ENCODE measurements around the gene PIK3R6.
A peak's percentile ranks its signal among the peaks of the same experiment; 100 is the strongest.
"Not testable (repeated sequence)": the region's sequence is repeated elsewhere in the genome, so short reads cannot be mapped to it uniquely, and the experiment has no call there.

PIK3R6 gene

DNA sequence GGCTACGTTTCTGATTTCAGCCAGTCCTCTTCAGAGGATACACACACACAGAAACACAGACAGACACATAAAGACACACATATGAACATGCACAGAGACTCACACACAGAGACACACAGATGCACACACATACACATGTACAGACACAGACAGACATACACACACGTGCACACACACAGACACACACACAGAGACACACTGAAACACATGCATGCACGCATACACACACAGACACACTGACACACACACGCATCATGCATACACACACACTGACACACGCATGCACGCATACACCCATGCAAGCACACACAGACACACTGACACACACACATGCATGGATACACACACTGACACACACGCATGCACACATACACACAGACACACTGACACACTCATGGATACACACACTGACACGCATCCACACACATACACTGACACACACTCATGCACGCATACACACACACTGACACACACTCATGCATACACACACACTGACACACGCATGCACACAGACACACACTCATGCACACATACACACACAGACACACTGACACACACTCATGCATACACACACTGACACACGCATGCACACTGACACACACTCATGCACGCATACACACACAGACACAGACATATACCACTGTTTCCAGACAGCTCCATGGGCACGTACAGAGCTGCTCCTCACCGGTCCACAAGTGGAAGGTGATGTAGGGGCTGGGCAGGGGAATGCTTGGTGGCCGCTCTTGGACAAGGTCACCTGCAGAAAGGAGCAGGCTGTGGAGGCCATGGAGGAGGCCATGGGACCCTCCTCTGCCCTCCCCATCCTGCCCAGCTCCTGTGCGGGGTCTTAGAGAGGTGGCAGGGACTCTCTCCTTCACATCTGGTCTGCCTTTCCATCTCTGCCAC is 38.2 kb downstream of the PIK3R6 start:
- no peak for DNase-seq

- no peak for DNase-seq
Observed at GRCh38 chr17:8828517-8828875, 39.0 kb downstream of the PIK3R6 start.

GRCh38 chr17:8826808-8827435 is 40.6 kb downstream of the PIK3R6 start:
- DNase-seq = no peak

DNA sequence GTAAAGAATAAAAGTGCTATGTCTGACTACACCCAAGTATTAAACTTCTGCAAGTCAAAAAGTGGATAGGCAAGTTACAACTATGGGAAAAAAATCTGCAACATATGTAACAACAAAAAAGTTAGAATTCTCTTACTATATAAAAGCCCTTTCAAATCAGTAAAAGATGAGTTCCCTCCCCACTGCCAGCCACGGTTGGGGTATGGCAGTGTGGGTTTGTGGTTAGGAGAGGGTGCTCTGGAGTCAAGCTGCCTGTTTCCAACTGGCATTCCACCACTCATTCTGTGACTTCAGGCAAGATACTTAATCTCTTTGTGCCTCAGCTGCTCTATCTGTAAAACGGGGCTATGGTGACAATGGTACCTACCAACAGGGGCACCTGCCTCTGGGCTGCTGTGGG is 41.7 kb downstream of the PIK3R6 start:
- no peak for DNase-seq

DNA sequence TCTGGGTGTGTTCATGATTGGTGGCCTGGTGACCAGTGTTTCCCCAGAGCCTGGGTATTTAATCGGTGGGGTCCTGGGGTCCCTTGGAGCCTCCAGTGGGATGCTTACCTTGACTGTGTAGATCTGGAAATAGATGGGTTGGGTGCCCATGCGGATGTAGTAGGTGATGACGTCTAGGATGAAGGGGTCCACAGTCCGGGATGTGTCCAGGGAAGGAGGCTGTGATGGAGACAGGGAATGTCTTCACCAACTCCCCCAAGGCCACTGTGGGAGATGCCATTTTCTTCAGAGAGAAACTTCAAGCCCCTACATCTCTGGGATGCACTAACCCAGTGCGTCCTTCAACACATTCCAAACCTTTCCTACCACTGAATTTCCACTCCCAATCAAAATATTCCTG is 44.2 kb downstream of the PIK3R6 start:
- no peak for DNase-seq

- DNase-seq = no peak
Observed at GRCh38 chr17:8822401-8823035, 45.0 kb downstream of the PIK3R6 start.

DNA sequence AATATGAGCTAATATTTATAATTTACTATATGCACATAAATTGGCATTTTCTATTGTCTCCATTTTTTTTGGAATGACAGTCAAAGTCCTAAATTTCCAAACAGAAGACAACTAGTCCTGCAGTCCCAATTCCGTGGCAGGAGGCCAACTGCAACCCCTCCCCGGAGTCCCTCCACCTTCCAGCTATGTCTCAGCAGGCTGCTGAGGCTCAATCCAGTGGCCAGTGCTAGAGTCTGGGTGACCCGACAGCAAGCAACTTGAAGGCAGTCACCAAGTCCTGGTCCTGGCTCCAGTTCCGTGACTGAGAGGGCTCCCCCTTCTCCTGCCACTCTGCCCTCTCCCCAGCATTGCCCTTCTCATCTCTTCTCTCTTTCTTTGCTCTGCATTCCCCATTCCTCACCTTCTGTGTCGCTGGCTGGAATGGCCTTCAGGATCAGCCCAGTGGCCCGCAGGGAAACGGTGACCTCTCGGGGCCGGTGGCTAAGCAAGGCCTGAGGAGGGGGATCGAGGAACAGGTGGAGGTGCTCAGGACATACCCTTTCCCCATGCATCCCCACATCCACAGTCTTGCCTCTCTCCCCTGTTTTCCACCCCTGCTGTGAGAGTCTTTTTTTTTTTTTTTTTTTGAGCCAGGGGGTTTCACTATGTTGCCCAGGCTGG is 45.9 kb downstream of the PIK3R6 start:
- DNase-seq = no peak

DNA sequence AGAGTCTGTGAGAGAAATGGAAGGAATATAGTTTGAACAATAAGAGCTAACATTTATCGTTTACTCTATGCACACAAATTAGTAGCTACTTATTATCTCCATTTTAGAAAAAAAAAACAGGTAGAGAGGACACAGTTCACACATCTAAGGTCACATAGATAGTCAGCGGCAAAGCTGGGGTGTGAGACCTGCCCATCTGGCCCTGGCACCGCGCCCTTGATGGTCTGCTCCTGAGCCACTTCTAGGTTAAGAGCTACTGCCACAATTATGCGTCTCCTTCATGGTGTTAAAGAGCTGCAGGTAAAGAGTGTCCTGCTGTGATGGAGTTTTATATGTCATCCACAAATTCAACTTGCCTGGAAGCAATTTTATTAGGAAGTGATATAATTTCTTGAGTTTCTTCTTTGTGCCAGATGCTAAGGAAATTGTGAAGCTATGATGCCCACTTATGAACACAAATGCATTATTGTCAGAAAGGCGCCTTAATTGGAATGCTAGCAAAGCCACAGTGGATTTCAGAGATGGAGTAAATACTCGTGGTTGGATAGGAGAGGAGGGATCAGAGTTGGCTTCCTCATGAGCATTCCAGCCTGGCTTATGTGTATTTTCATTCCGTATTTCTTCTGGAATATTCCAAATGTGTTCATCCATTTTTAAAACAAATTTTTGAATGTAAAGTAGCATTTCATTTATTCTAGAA is 47.0 kb downstream of the PIK3R6 start:
- no peak for DNase-seq

- no peak for DNase-seq
Observed at GRCh38 chr17:8818654-8819330, 48.7 kb downstream of the PIK3R6 start.

DNA sequence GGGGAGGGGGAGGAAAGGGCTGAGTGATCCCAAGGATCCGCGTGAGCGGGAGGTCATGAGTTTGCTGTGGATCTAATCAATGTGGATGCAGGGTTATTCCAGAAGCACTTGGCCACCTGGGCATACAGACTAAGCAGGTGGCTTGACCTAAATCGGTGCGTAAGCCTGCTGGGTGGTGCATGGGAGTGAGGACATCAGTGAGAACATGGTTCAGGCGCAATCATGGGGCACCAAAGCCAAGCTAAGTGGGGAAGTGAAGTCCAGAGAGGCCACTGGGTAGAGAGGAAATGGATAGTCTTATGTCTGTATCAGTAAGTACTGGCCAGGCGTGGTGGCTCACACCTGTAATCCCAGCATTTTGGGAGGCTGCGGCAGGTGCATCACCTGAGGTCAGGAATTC is 49.4 kb downstream of the PIK3R6 start:
- no peak for DNase-seq

DNA sequence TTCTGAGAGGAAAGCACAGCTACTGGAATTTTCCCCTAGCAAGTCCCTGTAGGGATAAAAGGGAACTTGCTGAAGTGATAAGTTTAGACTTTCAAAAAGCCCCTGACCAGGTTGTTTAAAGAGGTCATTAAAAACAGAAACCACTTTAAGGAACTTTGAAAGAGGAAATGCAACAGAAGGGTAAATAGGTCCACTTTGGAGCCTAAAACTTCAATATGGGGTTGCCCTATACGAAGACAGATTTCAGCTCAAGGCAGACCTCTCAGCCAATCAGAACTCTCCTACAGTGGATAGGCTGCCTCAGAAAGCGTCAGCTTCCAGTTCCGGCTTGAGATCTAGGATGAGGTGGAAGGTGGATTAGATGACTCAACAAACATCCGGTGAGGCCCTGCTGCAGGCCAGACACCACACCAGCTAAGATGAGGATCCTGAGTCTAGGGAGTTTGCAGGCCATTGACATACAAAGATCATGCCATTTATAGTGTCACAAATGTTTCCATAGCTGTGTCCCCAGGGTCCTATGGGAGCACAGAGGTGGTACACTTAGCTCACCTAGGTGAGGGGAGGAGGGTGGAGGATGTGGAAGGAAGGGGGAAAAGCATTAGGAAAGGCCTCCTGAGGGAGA is 60.4 kb downstream of the PIK3R6 start:
- DNase-seq = peak in 10 of 58 donors; percentile 3 to 61 (median 12)

DNA sequence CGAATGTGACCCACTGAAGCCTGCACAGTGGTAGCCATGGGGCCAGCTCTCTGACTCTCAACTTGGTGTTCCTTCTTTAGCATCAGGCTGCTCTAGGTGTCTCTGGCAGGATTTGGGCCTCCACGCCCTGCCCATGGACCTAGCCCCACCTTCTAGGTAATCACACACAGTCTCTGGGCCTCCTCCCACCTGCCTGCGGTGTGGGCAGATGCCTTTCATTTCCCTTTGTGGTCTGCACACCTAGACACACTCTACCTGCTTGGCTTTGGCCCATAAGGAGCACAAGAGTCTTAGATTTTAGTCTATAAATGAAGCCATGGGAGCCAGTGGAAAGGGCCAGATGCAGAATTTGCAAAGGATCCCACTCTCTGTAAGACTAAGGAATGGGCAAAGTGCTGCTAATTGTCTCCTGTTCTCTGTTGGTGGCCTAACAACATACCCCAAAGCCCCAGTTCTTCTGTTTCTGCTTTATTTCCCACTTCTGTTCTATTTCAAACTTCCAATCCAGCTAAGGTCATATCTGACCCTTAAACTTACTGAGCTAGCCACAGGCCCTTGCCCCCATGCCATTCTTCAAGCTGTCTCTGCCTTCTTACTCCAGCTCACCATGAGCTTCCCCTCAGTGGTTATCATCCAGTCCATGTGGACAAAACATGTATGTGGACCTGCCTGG is 61.1 kb downstream of the PIK3R6 start:
- DNase-seq = peak in 2 of 58 donors; percentile 9 to 13

DNA sequence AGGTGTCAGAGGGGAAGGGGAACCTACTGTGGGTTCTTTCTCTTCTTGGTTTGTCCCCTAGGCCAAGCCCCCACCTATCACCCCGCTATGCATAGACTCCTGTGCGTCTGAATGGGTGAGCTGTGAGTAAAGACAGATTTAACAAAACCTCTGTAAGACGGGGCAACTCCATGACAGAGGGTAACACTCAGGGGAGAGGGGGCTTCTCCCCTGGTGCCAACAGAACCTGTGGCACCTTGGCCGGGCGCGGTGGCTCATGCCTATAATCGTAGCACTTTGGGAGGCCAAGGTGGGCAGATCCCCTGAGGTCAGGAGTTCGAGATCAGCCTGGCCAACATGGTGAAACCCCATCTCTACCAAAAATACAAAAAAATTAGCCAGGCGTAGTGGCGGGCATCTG is 62.1 kb downstream of the PIK3R6 start:
- DNase-seq = not testable (repeated sequence)

- no peak for DNase-seq
Observed at GRCh38 chr17:8803531-8804420, 63.7 kb downstream of the PIK3R6 start.

DNA sequence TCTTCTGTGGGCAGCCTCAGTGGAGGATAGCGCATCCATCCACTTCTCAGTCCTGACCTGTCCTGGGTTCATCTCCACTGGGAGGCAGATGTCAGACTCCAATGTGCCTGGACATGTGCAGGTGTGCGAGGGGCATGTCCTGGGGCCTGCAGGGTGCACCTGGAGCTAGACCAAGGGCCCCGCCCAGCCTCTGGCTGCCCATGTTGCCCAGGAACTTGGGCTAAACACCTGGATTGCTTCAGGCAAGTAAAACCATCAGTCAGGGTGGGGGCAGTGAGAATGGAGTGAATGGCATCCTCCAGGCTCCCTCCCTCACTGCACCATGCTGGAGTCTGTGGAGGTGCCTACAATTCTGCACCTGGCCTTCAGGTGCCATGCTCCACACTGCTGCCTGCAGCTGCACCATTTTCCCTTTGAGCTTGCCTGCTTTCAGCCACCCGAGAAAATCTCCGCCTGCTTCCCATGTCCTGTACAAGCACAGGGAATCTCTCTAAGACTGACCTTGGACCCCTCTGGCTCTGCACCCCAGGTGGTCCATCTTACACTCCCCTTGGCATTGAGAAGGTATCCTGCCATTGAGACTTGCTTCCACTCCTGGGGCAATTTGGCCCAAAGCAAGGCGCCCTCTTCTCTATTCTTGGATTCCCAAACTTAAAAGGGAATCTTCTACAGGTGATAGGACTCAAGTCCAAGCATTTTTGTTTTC is 66.2 kb downstream of the PIK3R6 start:
- no peak for DNase-seq

DNA sequence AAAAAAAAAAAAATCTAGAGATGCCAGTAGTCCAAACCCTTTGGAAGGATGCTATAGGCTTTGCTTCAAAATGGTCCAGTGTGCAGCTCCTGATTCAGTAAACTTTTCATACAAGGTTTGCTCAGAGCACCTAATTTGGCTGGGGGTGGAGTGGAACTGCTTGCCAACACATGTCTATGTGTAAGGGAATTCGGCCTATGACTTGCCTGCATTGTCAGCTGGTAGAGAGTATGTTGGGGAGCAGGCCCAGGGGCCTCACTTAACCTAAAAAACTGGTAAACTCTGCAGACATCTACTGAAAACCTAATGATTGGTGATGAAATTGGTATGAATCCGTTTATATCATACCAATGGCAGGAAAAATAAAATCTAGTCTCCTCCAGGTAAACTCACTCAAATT is 66.8 kb downstream of the PIK3R6 start:
- no peak for DNase-seq

- DNase-seq = no peak
Observed at GRCh38 chr17:8799570-8800212, 67.8 kb downstream of the PIK3R6 start.
